H1 (cell line): ENCODE results near the gene GPR157. TPM values are rescaled to one million over a fixed set of nuclear protein-coding genes. Genes with fewer than 3 reads are reported as not detected.

Source experiments
- CTCF ChIA-PET: fragments of 300-600 bp; sonication (Branson Sonifier 250); formaldehyde crosslinking; loops from one replicate; lab custom pipeline; 2021; ENCODE audit not compliant: partially characterized antibody; lab: Charles Lee
- POLR2A ChIA-PET: fragments of 300-600 bp; sonication (Branson Sonifier 250); formaldehyde crosslinking; loops from one replicate; lab custom pipeline; 2021; ENCODE audit warnings: inconsistent platforms; ENCODE audit not compliant: partially characterized antibody; lab: Charles Lee
- DNase-seq, 2 experiments: peaks; one replicate each; pipeline versions ENCODE4 v3.0.0 to v3.0.0-alpha.2; 2010 to 2022; ENCODE audit warnings: low spot score in 2 of 2, low read depth in 1 of 2, mixed read lengths in 1 of 2
- FAIRE-seq: peaks from 2 replicates; lab custom pipeline; 2011; peaks lifted over from hg19 to GRCh38; lab: Jason Lieb, UNC
- H2AFZ ChIP-seq: 2 replicates; pipeline ENCODE4 v1.8.1; 2012; ENCODE audit warnings: low read length, inconsistent platforms
- H2AK5ac ChIP-seq: 2 replicates; pipeline ENCODE4 v1.6.1; 2013; ENCODE audit warnings: low read depth, low read length
- H2BK120ac ChIP-seq: replicated peaks from 2 replicates; pipeline ENCODE3; 2013; ENCODE audit warnings: low read depth, low read length, inconsistent platforms
- H2BK12ac ChIP-seq: 2 replicates; pipeline ENCODE4 v1.6.1; 2013; ENCODE audit warnings: low read depth, low read length
- H2BK15ac ChIP-seq: 2 replicates; pipeline ENCODE4 v1.6.1; 2013; ENCODE audit warnings: low read length
- H2BK20ac ChIP-seq: 2 replicates; pipeline ENCODE4 v1.6.1; 2013; ENCODE audit warnings: low read length
- H2BK5ac ChIP-seq: 2 replicates; pipeline ENCODE4 v1.6.1; 2013; ENCODE audit warnings: low read depth, low read length
- H3K14ac ChIP-seq: 2 replicates; pipeline ENCODE4 v1.6.1; 2013; ENCODE audit warnings: inconsistent platforms; ENCODE audit not compliant: insufficient read length
- H3K18ac ChIP-seq: 2 replicates; pipeline ENCODE4 v1.6.1; 2013; ENCODE audit warnings: low read length; ENCODE audit errors: extremely low read depth
- H3K23ac ChIP-seq: 2 replicates; pipeline ENCODE4 v1.6.1; 2013; ENCODE audit warnings: inconsistent platforms; ENCODE audit not compliant: insufficient read length
- H3K23me2 ChIP-seq: 2 replicates; pipeline ENCODE4 v1.6.1; 2013; ENCODE audit warnings: low read depth, low read length
- H3K27ac ChIP-seq: 2 replicates; pipeline ENCODE4 v1.6.1; 2011; ENCODE audit warnings: low read depth, low read length, inconsistent platforms
- H3K27me3 ChIP-seq, 4 experiments: replicated peaks in 1 of 4; 1 replicate in 1 of 4; 2 replicates in 3 of 4; pipeline versions ENCODE4 v1.6.1 to v1.8.1; 2011 to 2013; ENCODE audit warnings: low read length in 3 of 4, mild to moderate bottlenecking in 3 of 4, inconsistent platforms in 2 of 4, mixed read lengths in 2 of 4, moderate library complexity in 1 of 4; ENCODE audit not compliant: control insufficient read depth in 3 of 4, insufficient read depth in 3 of 4; ENCODE audit errors: extremely low read depth in 1 of 4
- H3K36me3 ChIP-seq, 4 experiments: 2 replicates each; pipeline versions ENCODE4 v1.6.1 to v1.8.1; 2011 to 2013; ENCODE audit warnings: mild to moderate bottlenecking in 4 of 4, low read length in 3 of 4, moderate library complexity in 2 of 4, control low read depth in 1 of 4, inconsistent platforms in 1 of 4; ENCODE audit not compliant: insufficient read depth in 4 of 4, control insufficient read depth in 2 of 4
- H3K4ac ChIP-seq: replicated peaks from 2 replicates; pipeline ENCODE3; 2013; ENCODE audit warnings: low read length, low read depth, mixed read lengths, inconsistent platforms; ENCODE audit not compliant: insufficient read length
- H3K4me1 ChIP-seq, 4 experiments: replicated peaks in 1 of 4; 1 replicate in 1 of 4; 2 replicates in 3 of 4; pipeline versions ENCODE4 v1.6.1 to v1.8.1; 2011 to 2013; ENCODE audit warnings: low read length in 3 of 4, inconsistent platforms in 2 of 4, mixed read lengths in 1 of 4; ENCODE audit not compliant: insufficient read depth in 4 of 4, control insufficient read depth in 3 of 4
- H3K4me2 ChIP-seq, 2 experiments: 2 replicates each; pipeline versions ENCODE4 v1.6.1 to v1.8.1; 2011 to 2013; ENCODE audit warnings: low read depth in 2 of 2, low read length in 2 of 2, control low read depth in 1 of 2, inconsistent platforms in 1 of 2, mild to moderate bottlenecking in 1 of 2; ENCODE audit not compliant: insufficient read depth in 1 of 2
- H3K4me3 ChIP-seq, 4 experiments: fragments of 200-600, 300-600 bp in 1 of 4; sonication (generic), shearing (Covaris generic), sonication (Bioruptor Twin) in 1 of 4; 2 replicates each; pipeline versions ENCODE4 v1.5.1 to v1.8.1; 2011 to 2016; ENCODE audit warnings: low read length in 4 of 4, low read depth in 3 of 4, control low read depth in 2 of 4, inconsistent platforms in 2 of 4, mild to moderate bottlenecking in 2 of 4, mixed read lengths in 1 of 4, moderate library complexity in 1 of 4; ENCODE audit not compliant: insufficient read depth in 2 of 4; ENCODE audit errors: extremely low read depth in 1 of 4
- H3K56ac ChIP-seq: replicated peaks from 2 replicates; pipeline ENCODE3; 2013; ENCODE audit warnings: low read depth, mild to moderate bottlenecking, mixed read lengths, low read length, inconsistent platforms; ENCODE audit not compliant: insufficient read length
- H3K79me1 ChIP-seq: 2 replicates; pipeline ENCODE4 v1.6.1; 2013; ENCODE audit warnings: low read depth, low read length, control low read depth
- H3K79me2 ChIP-seq, 2 experiments: 2 replicates each; pipeline versions ENCODE4 v1.6.1 to v1.8.1; 2012 to 2013; ENCODE audit warnings: low read length in 2 of 2, mild to moderate bottlenecking in 2 of 2, inconsistent platforms in 1 of 2; ENCODE audit not compliant: insufficient read depth in 2 of 2, control insufficient read depth in 1 of 2
- H3K9ac ChIP-seq, 4 experiments: replicated peaks in 1 of 4; 1 replicate in 1 of 4; 2 replicates in 3 of 4; pipeline versions ENCODE4 v1.6.1 to v1.8.1; 2011 to 2013; ENCODE audit warnings: low read depth in 3 of 4, low read length in 3 of 4, control low read depth in 2 of 4, mild to moderate bottlenecking in 2 of 4, moderate library complexity in 2 of 4, inconsistent platforms in 1 of 4; ENCODE audit errors: extremely low read depth in 1 of 4
- H3K9me3 ChIP-seq, 2 experiments: 2 replicates each; pipeline versions ENCODE4 v1.6.1 to v1.8.1; 2012 to 2013; ENCODE audit warnings: mild to moderate bottlenecking in 2 of 2, moderate library complexity in 2 of 2, control low read depth in 1 of 2, inconsistent platforms in 1 of 2, low read depth in 1 of 2, low read length in 1 of 2, mixed read lengths in 1 of 2; ENCODE audit not compliant: insufficient read depth in 2 of 2
- H4K20me1 ChIP-seq, 2 experiments: replicated peaks in 1 of 2; 2 replicates each; pipeline versions ENCODE3 to v1.8.1; 2011 to 2013; ENCODE audit warnings: inconsistent platforms in 2 of 2, low read length in 2 of 2, mild to moderate bottlenecking in 1 of 2; ENCODE audit not compliant: insufficient read depth in 2 of 2, control insufficient read depth in 1 of 2
- H4K5ac ChIP-seq: 2 replicates; pipeline ENCODE4 v1.6.1; 2013; ENCODE audit warnings: low read length, low read depth, mixed read lengths, inconsistent platforms; ENCODE audit not compliant: insufficient read length
- H4K8ac ChIP-seq: 2 replicates; pipeline ENCODE4 v1.8.0; 2013; ENCODE audit warnings: mild to moderate bottlenecking, moderate library complexity, low read length, inconsistent platforms; ENCODE audit not compliant: insufficient read depth; ENCODE audit errors: extremely low read depth
- H4K91ac ChIP-seq: replicated peaks from 2 replicates; pipeline ENCODE3; 2013; ENCODE audit warnings: low read length, mixed read lengths, inconsistent platforms; ENCODE audit not compliant: insufficient read length
- CHD1 ChIP-seq: IDR thresholded peaks from 2 replicates; pipeline ENCODE4 v1.6.1; 2012; ENCODE audit warnings: low read depth, low read length, improper control_type of control experiment
- CREB1 ChIP-seq: IDR thresholded peaks from 2 replicates; pipeline ENCODE4 v1.6.1; 2012; ENCODE audit warnings: inconsistent platforms
- HDAC2 ChIP-seq, 2 experiments: fragments of 300-600 bp in 1 of 2; sonication (generic) in 1 of 2; IDR thresholded peaks; 2 replicates each; pipeline ENCODE4 v1.6.1; 2011 to 2012; ENCODE audit warnings: low read depth in 2 of 2, low read length in 2 of 2, mild to moderate bottlenecking in 2 of 2, moderate library complexity in 2 of 2, borderline replicate concordance in 1 of 2, inconsistent platforms in 1 of 2
- WGBS, 2 experiments: shearing (Covaris generic) in 1 of 2; methylation state at CpG; one replicate each; pipeline versions ENCODE4 v1.1.6 to v1.1.7; 2013 to 2015; ENCODE audit warnings: low lambda C conversion rate in 2 of 2, mixed read lengths in 2 of 2, inconsistent platforms in 1 of 2, low coverage in 1 of 2, missing lambda C conversion rate in 1 of 2; ENCODE audit not compliant: insufficient replicate concordance in 2 of 2, insufficient coverage in 1 of 2, insufficient read length in 1 of 2; ENCODE audit errors: extremely low coverage in 1 of 2, missing lambda C conversion rate in 1 of 2; 5-methylcytosine and 5-hydroxymethylcytosine counted together
- polyA plus RNA-seq, 7 experiments: library from polyadenylated mRNA; depleted of rRNA in 3 of 7; stranded (reverse) in 5 of 7; unstranded in 2 of 7; fragments of >200 nt in 5 of 7; fragments of 200-250 nt in 2 of 7; gene quantifications; 1 replicate in 5 of 7; 2 replicates in 1 of 7; 4 replicates in 1 of 7; pipeline versions ENCODE4 v1.2.1 to v1.2.3, GENCODE V29; 2011 to 2013; ENCODE audit warnings: missing spikeins in 2 of 7, mixed read lengths in 2 of 7
- total RNA-seq: library from RNA; stranded (reverse); fragmentation: NEBNext Ultra II Directional; extraction: Animal tissue kit (Norgen Biotek cat#: 25700); gene quantifications from 2 replicates; pipeline ENCODE4 v1.2.1, GENCODE V29; 2021
- TF ChIP-seq, protein P1 (sequence below), 3 experiments: IDR thresholded peaks; 1 replicate in 2 of 3; 2 replicates in 1 of 3; pipeline versions ENCODE4 v1.5.1 to v1.6.1; 2011; ENCODE audit warnings: low read length in 3 of 3, mild to moderate bottlenecking in 3 of 3, inconsistent platforms in 2 of 3, low read depth in 1 of 3, moderate library complexity in 1 of 3; ENCODE audit not compliant: insufficient read depth in 1 of 3; ENCODE audit errors: control extremely low read depth in 1 of 3
- TF ChIP-seq, protein P2 (sequence below): IDR thresholded peaks from 2 replicates; pipeline ENCODE4 v1.6.1; 2011; ENCODE audit warnings: low read length, improper control_type of control experiment
- TF ChIP-seq, protein P3 (sequence below): IDR thresholded peaks from 2 replicates; pipeline ENCODE4 v1.6.1; 2012; ENCODE audit warnings: low read length, inconsistent platforms
- TF ChIP-seq, protein P4 (sequence below): IDR thresholded peaks from 2 replicates; pipeline ENCODE4 v1.6.1; 2011; ENCODE audit warnings: low read depth, mild to moderate bottlenecking, low read length; ENCODE audit not compliant: insufficient read depth

The GPR157 gene
- total and polyA plus RNA-seq, 2 of the 8 experiments (the other 6 are each of a cell fraction or from before 2014, with no cell fraction given): 1.0 to 11.0 TPM

DNA sequence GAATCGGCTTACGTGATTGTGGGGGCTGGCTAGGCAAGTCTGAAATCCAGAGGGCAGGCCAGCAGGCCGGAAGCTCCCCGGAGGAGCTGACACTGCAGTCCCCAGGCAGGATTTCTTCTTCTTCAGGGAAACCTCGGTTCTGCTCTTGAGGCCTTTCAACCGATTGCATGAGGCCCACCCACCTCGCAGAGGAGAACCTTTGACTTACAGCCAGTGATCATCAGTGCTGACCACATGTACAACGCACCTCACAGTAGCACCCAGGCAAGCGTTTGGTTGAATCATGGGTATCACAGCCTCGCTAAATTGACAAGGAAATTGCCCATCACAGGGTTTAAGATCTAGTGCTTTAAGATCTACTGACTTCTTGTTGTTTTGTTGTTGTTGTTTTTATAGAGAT lies 23.6 kb upstream of the GPR157 start:
- H4K8ac ChIP-seq: no peak overlapping the region
- H3K4ac ChIP-seq: no peak overlapping the region
- H4K5ac ChIP-seq: no peak overlapping the region
- H2BK5ac ChIP-seq: no peak overlapping the region
- no peak overlapping the region for H3K23ac ChIP-seq
- no peak overlapping the region for H3K56ac ChIP-seq
- H3K4me3 ChIP-seq: no peak overlapping the region
- H3K79me1 ChIP-seq: peaks cover 3% of the 10 kb centered on the region; the same call in 1 of the 2 replicates
- CTCF ChIA-PET: no interaction called here
- no peaks in the 10 kb centered on the region for H3K9me3 ChIP-seq
- H2AK5ac ChIP-seq: no peak overlapping the region
- H2BK20ac ChIP-seq: no peak overlapping the region
- H3K4me2 ChIP-seq: no peak overlapping the region
- H4K20me1 ChIP-seq: peaks cover 2 to 12% of the 10 kb centered on the region in 2 experiments
- peaks cover 0 to 39% of the 10 kb centered on the region in 2 experiments; a peak in 2 of 4 replicates for H3K79me2 ChIP-seq
- H3K9ac ChIP-seq: no peak overlapping the region
- H3K27ac ChIP-seq: no peak overlapping the region
- WGBS, 2 experiments: 84% methylated on average over 10 of the region's 10 CpGs; no CpG with 5 or more reads in 1 of the 2 experiments
- H3K27me3 ChIP-seq: no peaks in the 10 kb centered on the region
- FAIRE-seq: no peak
- H3K23me2 ChIP-seq: no peaks in the 10 kb centered on the region
- H2AFZ ChIP-seq: no peak overlapping the region
- peaks cover 4 to 10% (median 5%) of the 10 kb centered on the region in 4 experiments; a peak in 4 of 8 replicates for H3K36me3 ChIP-seq
- H2BK15ac ChIP-seq: no peak overlapping the region
- H4K91ac ChIP-seq: no peak overlapping the region
- no peak overlapping the region for H2BK120ac ChIP-seq
- H3K14ac ChIP-seq: no peak overlapping the region
- H2BK12ac ChIP-seq: no peak overlapping the region
- no peak overlapping the region; the same call in 1 of the 2 replicates for H3K18ac ChIP-seq
- DNase-seq: no peak
- no peaks in the 10 kb centered on the region; a peak in 1 of 7 replicates for H3K4me1 ChIP-seq
- POLR2A ChIA-PET: no interaction called here
- TF ChIP-seq CHD1 (no peak), CREB1 (no peak), HDAC2 (IDR thresholded peaks at IDR 0.05; ENCODE audit: borderline replicate concordance in 1 of 2, low read depth in 2 of 2, low read length in 2 of 2) (no peak)
- TF ChIP-seq, protein P1, sequence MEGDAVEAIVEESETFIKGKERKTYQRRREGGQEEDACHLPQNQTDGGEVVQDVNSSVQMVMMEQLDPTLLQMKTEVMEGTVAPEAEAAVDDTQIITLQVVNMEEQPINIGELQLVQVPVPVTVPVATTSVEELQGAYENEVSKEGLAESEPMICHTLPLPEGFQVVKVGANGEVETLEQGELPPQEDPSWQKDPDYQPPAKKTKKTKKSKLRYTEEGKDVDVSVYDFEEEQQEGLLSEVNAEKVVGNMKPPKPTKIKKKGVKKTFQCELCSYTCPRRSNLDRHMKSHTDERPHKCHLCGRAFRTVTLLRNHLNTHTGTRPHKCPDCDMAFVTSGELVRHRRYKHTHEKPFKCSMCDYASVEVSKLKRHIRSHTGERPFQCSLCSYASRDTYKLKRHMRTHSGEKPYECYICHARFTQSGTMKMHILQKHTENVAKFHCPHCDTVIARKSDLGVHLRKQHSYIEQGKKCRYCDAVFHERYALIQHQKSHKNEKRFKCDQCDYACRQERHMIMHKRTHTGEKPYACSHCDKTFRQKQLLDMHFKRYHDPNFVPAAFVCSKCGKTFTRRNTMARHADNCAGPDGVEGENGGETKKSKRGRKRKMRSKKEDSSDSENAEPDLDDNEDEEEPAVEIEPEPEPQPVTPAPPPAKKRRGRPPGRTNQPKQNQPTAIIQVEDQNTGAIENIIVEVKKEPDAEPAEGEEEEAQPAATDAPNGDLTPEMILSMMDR (IDR thresholded peaks at IDR 0.05; ENCODE audit: control extremely low read depth in 1 of 3, insufficient read depth in 1 of 3, low read depth in 1 of 3, low read length in 3 of 3): no peak
- TF ChIP-seq, protein P2, sequence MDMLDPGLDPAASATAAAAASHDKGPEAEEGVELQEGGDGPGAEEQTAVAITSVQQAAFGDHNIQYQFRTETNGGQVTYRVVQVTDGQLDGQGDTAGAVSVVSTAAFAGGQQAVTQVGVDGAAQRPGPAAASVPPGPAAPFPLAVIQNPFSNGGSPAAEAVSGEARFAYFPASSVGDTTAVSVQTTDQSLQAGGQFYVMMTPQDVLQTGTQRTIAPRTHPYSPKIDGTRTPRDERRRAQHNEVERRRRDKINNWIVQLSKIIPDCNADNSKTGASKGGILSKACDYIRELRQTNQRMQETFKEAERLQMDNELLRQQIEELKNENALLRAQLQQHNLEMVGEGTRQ: no peak
- TF ChIP-seq, protein P3, sequence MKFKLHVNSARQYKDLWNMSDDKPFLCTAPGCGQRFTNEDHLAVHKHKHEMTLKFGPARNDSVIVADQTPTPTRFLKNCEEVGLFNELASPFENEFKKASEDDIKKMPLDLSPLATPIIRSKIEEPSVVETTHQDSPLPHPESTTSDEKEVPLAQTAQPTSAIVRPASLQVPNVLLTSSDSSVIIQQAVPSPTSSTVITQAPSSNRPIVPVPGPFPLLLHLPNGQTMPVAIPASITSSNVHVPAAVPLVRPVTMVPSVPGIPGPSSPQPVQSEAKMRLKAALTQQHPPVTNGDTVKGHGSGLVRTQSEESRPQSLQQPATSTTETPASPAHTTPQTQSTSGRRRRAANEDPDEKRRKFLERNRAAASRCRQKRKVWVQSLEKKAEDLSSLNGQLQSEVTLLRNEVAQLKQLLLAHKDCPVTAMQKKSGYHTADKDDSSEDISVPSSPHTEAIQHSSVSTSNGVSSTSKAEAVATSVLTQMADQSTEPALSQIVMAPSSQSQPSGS: no peak
- TF ChIP-seq, protein P4, sequence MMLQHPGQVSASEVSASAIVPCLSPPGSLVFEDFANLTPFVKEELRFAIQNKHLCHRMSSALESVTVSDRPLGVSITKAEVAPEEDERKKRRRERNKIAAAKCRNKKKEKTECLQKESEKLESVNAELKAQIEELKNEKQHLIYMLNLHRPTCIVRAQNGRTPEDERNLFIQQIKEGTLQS: no peak
